ENCODE data around the gene B3GAT3. TPM values are rescaled to one million over a fixed set of nuclear protein-coding genes. Genes with fewer than 3 reads are reported as not detected.

Gene B3GAT3
- total and polyA plus RNA-seq, 2 of the 8 experiments (the other 6 are each of a cell fraction or from before 2014, with no cell fraction given), result 28.0 to 39.0 TPM

GRCh38 chr11:62591448-62592145, 30.2 kb downstream of the B3GAT3 start, which contains the start of gene TUT1 (continued):
- TF ChIP-seq ATF3 (IDR thresholded peaks at IDR 0.05; ENCODE audit: insufficient read depth, low read depth, low read length) (no peak), CHD2 (IDR thresholded peaks at IDR 0.05; ENCODE audit: low read length) (peak; percentile 59; the same call in 1 of the 2 replicates), SIN3A (conservative IDR thresholded peaks at IDR 0.05 in 1 of 2, IDR thresholded peaks at IDR 0.05 in 1 of 2; ENCODE audit: low read depth in 1 of 2, low read length in 2 of 2) (peak; percentile 92 to 97), CTBP2 (IDR thresholded peaks at IDR 0.05; ENCODE audit: borderline replicate concordance, insufficient read depth, insufficient read length, low read length) (no peak), JUND (IDR thresholded peaks at IDR 0.05; ENCODE audit: low read length) (peak; percentile 67), SIRT6 (IDR thresholded peaks at IDR 0.05; ENCODE audit: low read length) (no peak), HDAC2 (IDR thresholded peaks at IDR 0.05; ENCODE audit: borderline replicate concordance in 1 of 2, low read depth in 2 of 2, low read length in 2 of 2) (no peak), CEBPB (IDR thresholded peaks at IDR 0.05; ENCODE audit: low read depth, low read length) (no peak), SIX5 (IDR thresholded peaks at IDR 0.05; ENCODE audit: low read depth, low read length) (peak; percentile 44; the same call in 1 of the 2 replicates), GTF2F1 (IDR thresholded peaks at IDR 0.05; ENCODE audit: borderline replicate concordance, low read depth, low read length) (peak; percentile 80), BRCA1 (IDR thresholded peaks at IDR 0.05; ENCODE audit: low read depth, low read length) (no peak), FOSL1 (IDR thresholded peaks at IDR 0.05; ENCODE audit: insufficient read depth, low read depth, low read length) (no peak), TCF12 (IDR thresholded peaks at IDR 0.05; ENCODE audit: low read depth, low read length) (no peak), SP1 (IDR thresholded peaks at IDR 0.05; ENCODE audit: low read depth, low read length) (peak; percentile 92)

All from H1 (cell line).